Fibroblast of the aortic adventitia (primary cell): ENCODE data around the gene CCDC154. TPM values are rescaled to one million over a fixed set of nuclear protein-coding genes. Genes with fewer than 3 reads are reported as not detected.

Experiments used
- DNase-seq: peaks from one replicate; pipeline ENCODE4 v3.0.0-alpha.2; 2010; ENCODE audit warnings: low read depth
- H3K4me3 ChIP-seq: 2 replicates; pipeline ENCODE4 v1.5.1; 2011; ENCODE audit warnings: low read depth, mild to moderate bottlenecking, control low read depth, low read length, moderate library complexity
- CTCF ChIP-seq: IDR thresholded peaks from 2 replicates; pipeline ENCODE4 v1.5.1; 2011; ENCODE audit warnings: mild to moderate bottlenecking, low read length, control low read depth, inconsistent platforms; ENCODE audit not compliant: insufficient read depth
- total RNA-seq: library from RNA; depleted of rRNA; stranded (reverse); fragments of >200 nt; gene quantifications from 2 replicates; pipeline ENCODE4 v1.2.3, GENCODE V29; 2012; ENCODE audit warnings: low replicate concordance

CCDC154 gene
- total RNA-seq, 1 donor: 0.36 TPM

DNA sequence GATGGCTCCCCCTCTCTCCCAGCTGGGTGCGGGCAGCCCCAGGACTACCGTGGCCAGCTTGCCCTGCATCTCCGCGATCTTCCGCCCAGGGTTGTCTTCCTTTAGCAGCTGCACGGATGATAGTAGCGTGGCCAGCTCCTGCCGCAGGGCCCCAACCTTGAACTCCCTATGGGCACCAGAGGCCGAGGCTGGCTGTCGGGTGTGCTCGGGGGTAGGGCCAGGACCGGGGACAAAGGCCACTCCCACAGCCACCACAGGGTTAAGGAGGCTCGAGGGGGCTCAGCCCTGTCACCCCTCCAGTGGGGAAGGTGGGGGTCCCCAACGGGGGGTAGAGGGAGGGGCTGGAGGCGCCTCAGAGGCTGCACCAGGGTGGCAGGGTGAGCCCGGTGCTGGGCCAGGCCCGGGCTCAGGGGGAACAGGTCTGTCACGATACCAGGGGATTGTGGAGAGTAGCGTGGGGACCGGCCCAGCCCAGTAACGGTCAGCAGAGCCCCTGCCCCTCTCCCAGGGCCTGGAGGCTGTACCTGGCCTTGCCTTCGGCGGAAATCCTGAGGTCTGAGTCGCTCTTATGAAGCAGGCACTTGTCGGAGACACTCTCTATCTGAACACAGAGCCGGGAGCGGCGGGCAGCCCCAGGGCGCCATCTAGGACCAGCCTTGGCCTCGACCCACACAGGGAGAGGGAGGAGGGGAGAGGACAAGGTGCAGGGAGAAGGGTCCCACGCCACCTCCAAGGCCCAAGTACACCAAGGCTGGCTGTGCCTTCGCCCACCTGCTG lies 8.2 kb downstream of the CCDC154 start:
- no peak overlapping the region for H3K4me3 ChIP-seq
- no peak for DNase-seq
- no peak for TF ChIP-seq CTCF

GRCh38 chr16:1434644-1435592 lies 9.4 kb downstream of the CCDC154 start:
- H3K4me3 ChIP-seq: no peak overlapping the region
- DNase-seq: no peak
- TF ChIP-seq CTCF: no peak

GRCh38 chr16:1433756-1434155 lies 10.6 kb downstream of the CCDC154 start:
- no peak overlapping the region for H3K4me3 ChIP-seq
- DNase-seq: no peak
- no peak for TF ChIP-seq CTCF

DNA sequence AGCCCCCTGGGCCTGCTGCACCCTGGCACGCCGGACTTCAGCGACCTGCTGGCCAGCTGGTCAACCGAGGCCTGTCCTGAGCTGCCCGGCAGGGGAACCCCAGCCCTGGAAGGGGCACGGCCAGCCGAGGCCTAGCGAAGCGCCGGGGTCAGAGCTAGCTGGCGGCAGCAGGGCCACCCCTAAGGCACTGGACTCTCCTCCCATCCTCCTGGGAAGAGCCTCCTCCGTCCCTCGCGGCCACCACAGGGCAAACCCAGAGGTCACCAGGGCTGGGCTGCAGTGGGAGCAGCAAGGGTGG lies 11.1 kb downstream of the CCDC154 start:
- DNase-seq: no peak
- no peak for TF ChIP-seq CTCF
- no peak overlapping the region for H3K4me3 ChIP-seq

- TF ChIP-seq CTCF: no peak
- no peak for DNase-seq
Observed at GRCh38 chr16:1432388-1433262, 11.7 kb downstream of the CCDC154 start.

GRCh38 chr16:1431497-1432270 lies 12.7 kb downstream of the CCDC154 start:
- no peak for DNase-seq
- no peak overlapping the region for H3K4me3 ChIP-seq
- TF ChIP-seq CTCF: no peak

More at GRCh38 chr16:1432388-1433262, 11.7 kb downstream of the CCDC154 start:
- H3K4me3 ChIP-seq: no peak overlapping the region
